Vagina (tissue), 2 donors: ENCODE data around the gene VWF. TPM values are rescaled to one million over a fixed set of nuclear protein-coding genes. Genes with fewer than 3 reads are reported as not detected.

Source experiments
- DNase-seq, 2 donors: peaks; one replicate each; pipeline ENCODE4 v3.0.0-alpha.2; 2017; ENCODE audit errors: extremely low spot score in 2 of 2
- H3K27ac ChIP-seq: fragments of 200-600 bp; sonication (generic); one replicate; pipeline ENCODE4 v1.5.1; 2019
- H3K27me3 ChIP-seq: fragments of 200-600 bp; sonication (generic); one replicate; pipeline ENCODE4 v1.5.1; 2019
- H3K36me3 ChIP-seq, 2 donors: fragments of 200-600 bp; sonication (generic); one replicate each; pipeline ENCODE4 v1.5.1; 2017 to 2019
- H3K4me1 ChIP-seq: fragments of 200-600 bp; sonication (generic); one replicate; pipeline ENCODE4 v1.5.1; 2019
- H3K4me3 ChIP-seq, 2 donors: fragments of 200-600 bp; sonication (generic); 1 replicate in 1 of 2; 2 replicates in 1 of 2; pipeline ENCODE4 v1.5.1; 2016 to 2019
- H3K9me3 ChIP-seq: fragments of 200-600 bp; sonication (generic); one replicate; pipeline ENCODE4 v1.5.1; 2019
- CTCF ChIP-seq, 3 experiments: fragments of 450-650 bp in 2 of 3; fragments of 200-600 bp in 1 of 3; sonication (generic) in 1 of 3; IDR thresholded peaks; one replicate each; pipeline ENCODE4 v1.5.1; 2017 to 2019; ENCODE audit warnings: antibody characterized with exemption in 3 of 3, mild to moderate bottlenecking in 2 of 3, moderate library complexity in 2 of 3
- POLR2A ChIP-seq, 2 donors: fragments of 450-650 bp; IDR thresholded peaks; one replicate each; pipeline ENCODE4 v1.6.1; 2017; ENCODE audit warnings: antibody characterized with exemption in 2 of 2, mild to moderate bottlenecking in 2 of 2, moderate library complexity in 2 of 2
- POLR2AphosphoS5 ChIP-seq, 2 donors: sonication (generic); formaldehyde crosslinking; IDR thresholded peaks; one replicate each; pipeline ENCODE4 v1.9.0; 2017; ENCODE audit warnings: antibody characterized with exemption in 2 of 2, mild to moderate bottlenecking in 2 of 2, low read depth in 1 of 2; ENCODE audit not compliant: insufficient read depth in 1 of 2
- intact Hi-C: fragments of 100-400 bp; cut with DNase I; formaldehyde crosslinking; loops from one replicate; pipeline ENCODE4 v1.15.1; 2023
- total RNA-seq: library from RNA; depleted of rRNA; stranded (reverse); fragments of >200 nt; gene quantifications from one replicate; pipeline ENCODE4 v1.2.3, GENCODE V29; 2016

The VWF gene
- total RNA-seq, 1 donor from 2014 or later = 334 TPM

GRCh38 chr12:6123258-6123657 is 1.2 kb downstream of the VWF start:
- H3K4me3 ChIP-seq = peak overlapping the region; percentile 23 to 31

GRCh38 chr12:6122201-6122600 is 2.3 kb downstream of the VWF start:
- no peak overlapping the region for H3K27ac ChIP-seq
- peak overlapping the region; percentile 22 to 31 for H3K4me3 ChIP-seq

More at GRCh38 chr12:6123258-6123657, 1.2 kb downstream of the VWF start:
- Histone ChIP-seq H3K4me1 (no peaks in the 10 kb centered on the region), H3K27me3 (no peaks in the 10 kb centered on the region), H3K36me3 (no peaks in the 10 kb centered on the region), H3K9me3 (no peaks in the 10 kb centered on the region), H3K27ac (no peak overlapping the region)
- no peak for DNase-seq
- TF ChIP-seq POLR2A (IDR thresholded peaks at IDR 0.05) = no peak
- TF ChIP-seq CTCF (IDR thresholded peaks at IDR 0.05) = no peak
- no peak for TF ChIP-seq POLR2AphosphoS5 (IDR thresholded peaks at IDR 0.05; ENCODE audit: insufficient read depth in 1 of 2, low read depth in 1 of 2)
- intact Hi-C loops = no loop called here

GRCh38 chr12:6120796-6121473 is 3.5 kb downstream of the VWF start:
- Histone ChIP-seq H3K9me3 (no peaks in the 10 kb centered on the region), H3K36me3 (no peaks in the 10 kb centered on the region), H3K27ac (no peak overlapping the region), H3K4me1 (no peaks in the 10 kb centered on the region), H3K4me3 (peak overlapping the region; percentile 28 to 31), H3K27me3 (no peaks in the 10 kb centered on the region)
- TF ChIP-seq POLR2AphosphoS5 (IDR thresholded peaks at IDR 0.05; ENCODE audit: insufficient read depth in 1 of 2, low read depth in 1 of 2) (no peak), CTCF (IDR thresholded peaks at IDR 0.05) (no peak), POLR2A (IDR thresholded peaks at IDR 0.05) (no peak)
- no peak for DNase-seq
- intact Hi-C loops = no loop called here

More at GRCh38 chr12:6122201-6122600, 2.3 kb downstream of the VWF start:
- no peaks in the 10 kb centered on the region for H3K36me3 ChIP-seq
- no peaks in the 10 kb centered on the region for H3K4me1 ChIP-seq
- no peaks in the 10 kb centered on the region for H3K27me3 ChIP-seq
- H3K9me3 ChIP-seq = no peaks in the 10 kb centered on the region
- no peak for DNase-seq
- TF ChIP-seq POLR2AphosphoS5 (IDR thresholded peaks at IDR 0.05; ENCODE audit: insufficient read depth in 1 of 2, low read depth in 1 of 2) (no peak), POLR2A (IDR thresholded peaks at IDR 0.05) (no peak), CTCF (IDR thresholded peaks at IDR 0.05) (no peak)
- intact Hi-C loops = no loop called here

DNA sequence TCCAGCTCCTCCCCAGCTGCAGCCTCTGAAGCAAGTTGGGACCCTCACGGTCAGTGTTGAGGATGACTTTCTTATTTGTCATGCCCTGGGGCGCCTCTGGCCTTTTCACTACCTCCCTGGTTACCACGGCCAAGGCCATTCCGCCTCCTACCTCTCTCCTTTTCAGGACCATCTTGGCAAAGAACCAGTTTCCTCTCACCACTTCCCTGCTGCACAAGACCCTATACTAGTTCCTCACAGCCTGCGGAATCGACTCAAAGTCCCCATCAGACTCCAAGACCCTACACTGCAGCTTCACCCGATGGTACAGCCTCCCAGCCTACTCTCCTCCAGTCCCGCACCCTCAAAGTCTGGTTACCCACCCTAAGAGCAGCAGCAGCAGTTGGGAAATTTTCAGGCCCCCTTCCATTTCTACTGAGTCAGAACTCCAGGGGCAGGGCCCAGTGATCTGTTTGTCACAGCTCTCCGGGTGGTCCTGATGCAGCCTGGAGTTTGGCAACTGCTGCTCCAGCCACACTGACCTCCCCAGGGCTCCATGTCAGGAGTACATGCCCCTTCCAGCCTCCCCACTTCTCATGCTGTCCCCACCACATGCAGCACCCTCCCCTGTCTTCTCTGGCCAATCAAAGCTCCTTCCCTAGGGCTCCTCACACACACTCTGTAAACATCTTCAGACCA is 5.4 kb downstream of the VWF start:
- H3K4me3 ChIP-seq = peak overlapping the region in 1 of 2 donors; percentile 3
- no peak for DNase-seq
- no peak overlapping the region for H3K27ac ChIP-seq
- H3K4me1 ChIP-seq = no peaks in the 10 kb centered on the region
- no peaks in the 10 kb centered on the region for H3K9me3 ChIP-seq
- TF ChIP-seq POLR2A (IDR thresholded peaks at IDR 0.05) (no peak), CTCF (IDR thresholded peaks at IDR 0.05) (no peak), POLR2AphosphoS5 (IDR thresholded peaks at IDR 0.05; ENCODE audit: insufficient read depth in 1 of 2, low read depth in 1 of 2) (no peak)
- no peaks in the 10 kb centered on the region for H3K36me3 ChIP-seq
- intact Hi-C loops = no loop called here
- H3K27me3 ChIP-seq = no peaks in the 10 kb centered on the region
